Spleen (tissue), 11 donors: Measurements from ENCODE around the gene ZBBX. TPM values are rescaled to one million over a fixed set of nuclear protein-coding genes. Genes with fewer than 3 reads are reported as not detected.

ENCODE experiments used
- DNase-seq: peaks from one replicate; pipeline ENCODE4 v3.0.0-alpha.2; 2020
- H3K27ac ChIP-seq, 8 donors: fragments of 200-600 bp; sonication (generic) in 7 of 8; 1 replicate in 4 of 8; 2 replicates in 4 of 8; pipeline versions ENCODE4 v1.5.0 to v1.8.0; 2016 to 2021; ENCODE audit warnings: inconsistent platforms in 4 of 8, mild to moderate bottlenecking in 4 of 8, moderate library complexity in 1 of 8
- H3K27me3 ChIP-seq, 7 donors: fragments of 200-600 bp; sonication (generic) in 6 of 7; replicated peaks in 1 of 7; 1 replicate in 4 of 7; 2 replicates in 3 of 7; pipeline versions ENCODE4 v1.5.0 to v1.8.0; 2016 to 2021; ENCODE audit warnings: inconsistent platforms in 3 of 7, mild to moderate bottlenecking in 1 of 7
- H3K36me3 ChIP-seq, 6 donors: fragments of 200-600 bp; sonication (generic) in 5 of 6; 1 replicate in 4 of 6; 2 replicates in 2 of 6; pipeline versions ENCODE4 v1.5.0 to v1.8.0; 2016 to 2021; ENCODE audit warnings: inconsistent platforms in 2 of 6
- H3K4me1 ChIP-seq, 6 donors: fragments of 200-600 bp; sonication (generic) in 5 of 6; 1 replicate in 3 of 6; 2 replicates in 3 of 6; pipeline versions ENCODE4 v1.5.0 to v1.8.0; 2016 to 2021; ENCODE audit warnings: inconsistent platforms in 3 of 6
- H3K4me3 ChIP-seq, 8 donors: fragments of 200-600 bp; sonication (generic) in 7 of 8; 1 replicate in 4 of 8; 2 replicates in 4 of 8; pipeline versions ENCODE4 v1.5.0 to v1.8.0; 2016 to 2021; ENCODE audit warnings: inconsistent platforms in 4 of 8, mild to moderate bottlenecking in 4 of 8, moderate library complexity in 2 of 8
- H3K9me3 ChIP-seq, 8 donors: fragments of 200-600 bp; sonication (generic) in 7 of 8; 1 replicate in 4 of 8; 2 replicates in 4 of 8; pipeline versions ENCODE4 v1.5.0 to v1.8.0; 2016 to 2021; ENCODE audit warnings: inconsistent platforms in 4 of 8
- CTCF ChIP-seq, 11 experiments: fragments of 200-600 bp in 7 of 11; fragments of 450-650 bp in 4 of 11; sonication (generic) in 4 of 11; IDR thresholded peaks in 8 of 11; conservative IDR thresholded peaks in 3 of 11; 1 replicate in 7 of 11; 2 replicates in 4 of 11; pipeline versions ENCODE4 v1.4.0 to v1.8.0; 2016 to 2021; ENCODE audit warnings: antibody characterized with exemption in 11 of 11, inconsistent platforms in 4 of 11, mild to moderate bottlenecking in 1 of 11
- POLR2A ChIP-seq, 3 donors: fragments of 450-650 bp; IDR thresholded peaks; one replicate each; pipeline ENCODE4 v1.5.1; 2017; ENCODE audit warnings: antibody characterized with exemption in 3 of 3, mild to moderate bottlenecking in 1 of 3
- POLR2AphosphoS5 ChIP-seq, 3 donors: sonication (generic); formaldehyde crosslinking; IDR thresholded peaks; one replicate each; pipeline ENCODE4 v1.5.1; 2017; ENCODE audit warnings: antibody characterized with exemption in 3 of 3
- WGBS, 5 donors: extraction: QIAGEN DNeasy Blood & Tissue Kit in 3 of 5; methylation state at CpG; one replicate each; pipeline versions ENCODE4 v1.1.5 to v1.1.7; 2013 to 2018; 5-methylcytosine and 5-hydroxymethylcytosine counted together
- intact Hi-C: fragments of 100-400 bp; cut with DNase I; formaldehyde crosslinking; loops from one replicate; pipeline ENCODE4 v1.15.0; 2023; ENCODE audit warnings: low total_unique reads
- polyA plus RNA-seq, 3 donors: library from polyadenylated mRNA; stranded (reverse); fragments of 200-250 nt; gene quantifications; one replicate each; pipeline ENCODE4 v1.2.1, GENCODE V29; 2013
- total RNA-seq, 7 donors: library from RNA; depleted of rRNA in 3 of 7; stranded (reverse); fragments of >200 nt in 3 of 7; fragmentation: NEBNext Ultra II Directional in 4 of 7; extraction: Animal tissue kit (Norgen Biotek cat#: 25700) in 4 of 7; gene quantifications; one replicate each; pipeline versions ENCODE4 v1.1.0 to v1.2.1, GENCODE V29; 2016 to 2021
- donor health status: healthy with polysubstance abuse.
- donor health status: DM: no; HTN: no; CAD: no; lungs with moderate emphysema.
- donor health status: DM: no; HTN: no; CAD: no.
- donor health status: Bipolar disorder and iron deficiency.
- donor health status: healthy.
- donor health status: DM: no; HTN: no; CAD: no.
- donor health status: DM: yes; HTN: yes; CAD: no.

The ZBBX gene
- total and polyA plus RNA-seq, 10 donors, result 0.46 TPM; not detected in 9

GRCh38 chr3:167406876-167407492 is 26.9 kb upstream of the ZBBX start:
- Histone ChIP-seq H3K4me3 (no peak overlapping the region), H3K36me3 (no peaks in the 10 kb centered on the region), H3K27ac (no peak overlapping the region), H3K4me1 (no peaks in the 10 kb centered on the region), H3K27me3 (no peaks in the 10 kb centered on the region), H3K9me3 (no peaks in the 10 kb centered on the region)
- 49 to 70% (median 65%) methylated on average over 3 of the region's 3 CpGs for WGBS, 5 donors
- DNase-seq, result no peak
- intact Hi-C loops, result no loop called here
- TF ChIP-seq POLR2AphosphoS5 (IDR thresholded peaks at IDR 0.05) (no peak), CTCF (IDR thresholded peaks at IDR 0.05 in 8 of 11, conservative IDR thresholded peaks at IDR 0.05 in 3 of 11) (peak in 4 of 11 experiments; percentile 14 to 36 (median 22)), POLR2A (IDR thresholded peaks at IDR 0.05) (no peak)

GRCh38 chr3:167397826-167398225 is 17.7 kb upstream of the ZBBX start:
- no peak for TF ChIP-seq CTCF (IDR thresholded peaks at IDR 0.05 in 8 of 11, conservative IDR thresholded peaks at IDR 0.05 in 3 of 11)
- TF ChIP-seq POLR2A (IDR thresholded peaks at IDR 0.05), result no peak
- TF ChIP-seq POLR2AphosphoS5 (IDR thresholded peaks at IDR 0.05), result no peak
- intact Hi-C loops, result no loop called here
- no peaks in the 10 kb centered on the region for H3K4me1 ChIP-seq
- DNase-seq, result no peak
- 68 to 73% (median 70%) methylated on average over 1 of the region's 1 CpG for WGBS, 5 donors
- H3K4me3 ChIP-seq, result no peak overlapping the region
- no peak overlapping the region for H3K27ac ChIP-seq
- no peaks in the 10 kb centered on the region for H3K9me3 ChIP-seq
- no peaks in the 10 kb centered on the region for H3K36me3 ChIP-seq
- no peaks in the 10 kb centered on the region for H3K27me3 ChIP-seq

- Histone ChIP-seq H3K27me3 (no peaks in the 10 kb centered on the region), H3K9me3 (no peaks in the 10 kb centered on the region), H3K27ac (no peak overlapping the region), H3K4me3 (no peak overlapping the region), H3K36me3 (no peaks in the 10 kb centered on the region), H3K4me1 (no peaks in the 10 kb centered on the region)
- DNase-seq, result no peak
- intact Hi-C loops, result no loop called here
- WGBS, 5 donors, result 77 to 95% (median 79%) methylated on average over 2 of the region's 2 CpGs
- TF ChIP-seq POLR2A (IDR thresholded peaks at IDR 0.05), result no peak
- TF ChIP-seq POLR2AphosphoS5 (IDR thresholded peaks at IDR 0.05), result no peak
Measured at GRCh38 chr3:167396075-167396474, 16.0 kb upstream of the ZBBX start.

- Histone ChIP-seq H3K4me3 (no peak overlapping the region), H3K36me3 (no peaks in the 10 kb centered on the region), H3K4me1 (no peaks in the 10 kb centered on the region), H3K9me3 (no peaks in the 10 kb centered on the region), H3K27ac (no peak overlapping the region), H3K27me3 (no peaks in the 10 kb centered on the region)
- WGBS, 5 donors, result 37 to 57% (median 48%) methylated on average over 2 of the region's 2 CpGs
- intact Hi-C loops, result no loop called here
- no peak for DNase-seq
- TF ChIP-seq CTCF (IDR thresholded peaks at IDR 0.05 in 8 of 11, conservative IDR thresholded peaks at IDR 0.05 in 3 of 11) (no peak), POLR2A (IDR thresholded peaks at IDR 0.05) (no peak), POLR2AphosphoS5 (IDR thresholded peaks at IDR 0.05) (no peak)
Measured at GRCh38 chr3:167394003-167394402, 13.9 kb upstream of the ZBBX start.
